Urothelium cell line (cell line): Measurements from ENCODE around the gene FAM50B.

Experiments used
- DNase-seq: peaks from one replicate; pipeline ENCODE4 v3.0.0; 2011; ENCODE audit warnings: low spot score, mixed read lengths
- FAIRE-seq: peaks from 2 replicates; lab custom pipeline; 2011; peaks lifted over from hg19 to GRCh38; lab: Jason Lieb, UNC

FAM50B gene, protein sequence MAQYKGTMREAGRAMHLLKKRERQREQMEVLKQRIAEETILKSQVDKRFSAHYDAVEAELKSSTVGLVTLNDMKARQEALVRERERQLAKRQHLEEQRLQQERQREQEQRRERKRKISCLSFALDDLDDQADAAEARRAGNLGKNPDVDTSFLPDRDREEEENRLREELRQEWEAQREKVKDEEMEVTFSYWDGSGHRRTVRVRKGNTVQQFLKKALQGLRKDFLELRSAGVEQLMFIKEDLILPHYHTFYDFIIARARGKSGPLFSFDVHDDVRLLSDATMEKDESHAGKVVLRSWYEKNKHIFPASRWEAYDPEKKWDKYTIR

DNA sequence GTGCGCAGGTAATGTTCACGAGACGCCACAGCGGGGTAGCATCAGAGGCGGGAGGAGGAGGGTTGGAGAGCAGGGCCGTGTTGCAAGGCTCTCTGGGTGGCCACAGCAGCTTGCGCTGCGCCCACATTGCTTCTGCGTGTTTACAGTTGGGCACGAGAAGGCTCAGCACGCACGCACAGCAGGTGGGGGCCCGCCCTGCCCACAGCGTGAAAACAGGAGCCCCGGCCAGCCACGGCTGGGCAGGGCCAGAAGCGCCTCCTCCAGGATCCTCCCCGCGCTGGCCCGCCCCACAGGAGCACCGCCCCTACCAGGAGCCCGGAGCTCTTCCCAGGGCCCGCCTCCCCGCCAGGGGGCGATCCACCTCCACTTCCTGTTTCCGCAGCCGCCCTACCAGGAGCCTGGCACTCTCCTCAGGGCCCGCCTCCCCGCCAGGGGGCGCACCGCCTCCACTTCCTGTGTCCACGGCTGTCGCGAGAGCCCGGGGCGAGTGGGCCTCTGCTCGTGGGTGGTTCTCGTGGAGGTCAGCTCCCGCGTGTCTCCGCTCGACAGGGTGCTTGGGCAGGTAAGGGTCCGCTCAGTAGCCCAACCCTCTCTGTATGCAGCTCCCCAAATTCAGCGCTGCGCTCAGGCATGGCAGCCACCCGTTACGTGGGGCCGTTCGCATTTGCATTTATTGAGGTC lies at the start of gene FAM50B:
FAM50B (plus strand) TSS at position 449 of the 681 bp plus-strand sequence. CDS start 439 bp downstream, outside the sequence.
- no peak for FAIRE-seq
- DNase-seq = no peak

DNA sequence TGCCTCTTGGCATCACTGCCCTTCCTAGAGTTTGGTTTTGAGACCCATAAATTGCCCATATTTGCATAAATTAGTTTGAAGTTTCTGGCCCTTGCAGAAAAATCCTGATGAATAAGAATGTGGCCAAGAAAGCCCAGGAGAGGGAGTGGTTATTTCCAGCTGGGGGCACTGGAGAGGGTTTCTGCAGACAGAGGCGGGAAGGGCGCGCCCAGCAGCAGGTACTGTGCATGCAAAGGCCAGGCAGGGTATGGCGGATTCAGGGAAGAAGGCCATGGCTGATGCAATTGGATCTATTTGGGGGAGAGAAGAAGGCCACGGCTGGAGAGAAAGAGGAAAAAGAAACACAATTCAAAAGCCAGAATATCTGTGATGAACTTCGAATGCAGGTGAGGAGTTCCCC lies 49.5 kb upstream of the FAM50B start:
- FAIRE-seq (no peak), DNase-seq (no peak)

DNA sequence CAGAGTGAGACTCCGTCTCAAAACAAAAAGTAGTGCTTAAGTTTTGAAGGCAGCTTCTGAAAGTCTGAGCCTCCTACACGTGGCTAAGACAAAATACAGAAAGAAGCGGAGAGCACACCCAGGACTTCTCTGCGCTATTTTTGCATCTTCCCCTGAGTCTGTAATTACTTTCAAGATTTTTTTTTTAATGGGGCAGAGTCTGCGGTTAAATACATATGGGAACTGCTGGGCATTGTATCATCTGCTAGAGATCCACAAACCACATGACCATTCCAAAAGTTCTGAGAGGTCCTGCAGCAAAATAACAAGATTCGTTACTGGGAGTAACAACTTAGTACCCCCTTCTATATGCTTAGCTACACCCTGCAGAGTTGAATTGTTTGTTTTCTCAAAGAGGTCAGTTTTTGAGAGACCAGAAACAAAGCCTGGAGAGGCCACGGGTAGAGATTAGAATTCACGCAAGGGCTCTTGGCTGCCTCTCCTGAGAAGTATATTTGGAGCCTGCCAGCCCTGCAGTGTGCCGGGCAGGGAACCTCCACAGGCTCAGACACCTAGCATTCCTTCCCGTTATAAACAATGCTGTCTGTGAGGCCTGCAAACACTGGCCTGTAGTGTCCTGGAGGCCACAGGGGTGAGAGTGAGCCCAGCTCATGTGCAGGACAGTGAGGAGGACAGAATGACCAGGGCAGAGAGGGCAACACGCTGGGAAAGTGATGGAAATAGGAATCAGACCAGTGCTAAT lies 48.2 kb upstream of the FAM50B start:
- FAIRE-seq (no peak), DNase-seq (no peak)

DNA sequence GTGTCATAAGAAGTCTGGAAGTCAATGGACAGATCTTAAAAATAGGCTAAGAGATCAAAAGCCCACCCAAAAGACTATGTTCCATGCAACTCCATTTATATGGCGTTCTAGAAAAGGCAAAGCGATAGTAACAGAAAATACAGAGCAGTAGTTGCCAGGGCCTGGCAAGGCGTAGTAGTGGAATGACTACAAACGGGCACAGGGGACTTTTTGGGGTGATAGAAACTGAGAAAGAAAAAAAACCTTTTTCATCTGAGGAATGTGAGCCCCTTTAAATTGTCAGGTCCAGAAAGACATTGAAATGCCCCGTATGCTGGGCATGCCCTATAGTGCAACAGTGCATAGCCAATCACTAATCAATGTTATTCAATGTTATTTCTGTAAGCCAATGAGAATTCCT lies 47.2 kb upstream of the FAM50B start:
- FAIRE-seq (no peak), DNase-seq (no peak)

DNA sequence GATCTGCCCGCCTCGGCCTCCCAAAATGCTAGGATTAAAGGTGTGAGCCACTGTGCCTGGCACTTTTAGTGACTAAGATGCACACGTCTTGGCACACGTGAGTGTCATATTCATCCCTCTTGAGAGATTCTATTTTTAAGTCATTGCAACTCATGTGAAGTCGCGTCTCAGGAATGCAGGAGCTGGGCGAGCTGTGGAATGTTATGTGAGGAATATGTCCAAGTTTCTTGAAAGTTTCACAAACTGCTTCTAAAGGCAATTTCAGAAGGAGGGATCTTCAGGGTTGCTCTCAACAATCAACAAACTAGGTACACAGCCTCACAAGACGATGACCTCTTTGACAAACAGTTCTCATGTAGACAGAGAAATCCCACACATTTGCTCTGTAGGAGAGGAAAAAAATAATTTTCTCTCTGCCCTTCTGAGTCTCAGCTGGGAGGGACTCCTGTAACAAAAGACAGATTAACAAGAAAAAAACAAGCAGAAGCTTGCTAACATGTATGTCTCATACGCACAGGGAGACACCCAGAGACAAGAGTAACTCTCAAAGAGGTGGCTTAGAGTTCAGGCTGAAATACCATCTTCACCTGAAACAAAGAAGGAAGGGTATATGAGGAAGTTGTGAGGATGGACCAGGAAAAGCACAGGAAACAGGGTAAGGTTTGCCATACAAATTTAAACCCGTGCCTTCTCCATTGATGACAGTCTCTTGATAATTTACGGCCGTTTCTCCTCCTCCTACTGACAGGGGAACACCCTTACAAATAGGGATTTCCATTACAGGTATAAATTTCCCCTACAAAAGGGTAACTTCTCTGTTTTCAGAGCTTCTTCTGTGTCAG lies 45.3 kb upstream of the FAM50B start:
- DNase-seq (peak; percentile 76), FAIRE-seq (no peak)

DNA sequence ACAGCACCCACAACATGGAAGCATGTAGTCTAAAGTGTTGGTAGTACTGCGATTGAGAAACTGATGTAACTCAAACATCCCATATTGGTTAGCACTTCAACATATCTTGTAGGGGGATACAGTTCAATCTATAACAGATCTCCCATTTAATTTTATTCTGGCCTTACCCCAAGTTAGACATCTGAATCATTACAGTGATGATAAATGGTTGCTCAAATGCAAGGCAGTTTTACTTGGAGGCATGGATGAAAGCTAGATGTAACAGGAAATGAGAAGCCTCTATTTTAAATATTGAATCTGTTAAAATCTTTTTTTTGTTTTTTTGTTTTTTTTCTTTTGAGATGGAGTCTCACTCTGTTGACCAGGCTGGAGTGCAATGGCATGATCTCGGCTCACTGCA lies 44.2 kb upstream of the FAM50B start:
- DNase-seq = no peak
- no peak for FAIRE-seq

DNA sequence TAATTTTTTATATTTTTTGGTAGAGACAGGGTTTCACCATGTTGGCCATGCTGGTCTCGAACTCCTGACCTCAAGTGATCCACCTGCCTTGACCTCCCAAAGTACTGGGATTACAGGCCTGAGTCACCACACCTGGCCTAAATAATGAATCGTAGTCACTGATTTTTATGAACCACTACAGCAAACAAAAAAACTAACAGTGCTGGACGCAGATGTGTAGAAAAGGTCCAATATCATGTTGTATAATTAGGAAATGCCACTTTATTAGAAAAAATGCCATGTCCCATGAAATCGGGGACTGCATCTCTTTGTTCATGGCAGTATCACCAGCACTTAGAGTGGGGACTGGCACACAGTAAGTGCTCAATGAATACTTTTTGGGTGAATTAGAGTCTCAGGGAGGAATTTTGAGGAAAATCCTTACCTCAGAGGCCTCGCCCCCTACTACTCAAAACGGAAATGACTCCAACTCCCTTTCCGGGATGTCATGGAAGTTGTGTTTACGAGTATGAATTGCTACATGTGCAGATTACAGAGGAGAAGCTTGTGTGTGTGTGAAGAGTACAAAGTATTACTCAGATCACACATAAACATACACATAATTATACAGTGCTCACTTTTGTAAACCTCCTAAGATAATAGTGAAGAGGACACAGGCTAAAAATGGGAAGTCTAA lies 43.6 kb upstream of the FAM50B start:
- DNase-seq (no peak), FAIRE-seq (no peak)

DNA sequence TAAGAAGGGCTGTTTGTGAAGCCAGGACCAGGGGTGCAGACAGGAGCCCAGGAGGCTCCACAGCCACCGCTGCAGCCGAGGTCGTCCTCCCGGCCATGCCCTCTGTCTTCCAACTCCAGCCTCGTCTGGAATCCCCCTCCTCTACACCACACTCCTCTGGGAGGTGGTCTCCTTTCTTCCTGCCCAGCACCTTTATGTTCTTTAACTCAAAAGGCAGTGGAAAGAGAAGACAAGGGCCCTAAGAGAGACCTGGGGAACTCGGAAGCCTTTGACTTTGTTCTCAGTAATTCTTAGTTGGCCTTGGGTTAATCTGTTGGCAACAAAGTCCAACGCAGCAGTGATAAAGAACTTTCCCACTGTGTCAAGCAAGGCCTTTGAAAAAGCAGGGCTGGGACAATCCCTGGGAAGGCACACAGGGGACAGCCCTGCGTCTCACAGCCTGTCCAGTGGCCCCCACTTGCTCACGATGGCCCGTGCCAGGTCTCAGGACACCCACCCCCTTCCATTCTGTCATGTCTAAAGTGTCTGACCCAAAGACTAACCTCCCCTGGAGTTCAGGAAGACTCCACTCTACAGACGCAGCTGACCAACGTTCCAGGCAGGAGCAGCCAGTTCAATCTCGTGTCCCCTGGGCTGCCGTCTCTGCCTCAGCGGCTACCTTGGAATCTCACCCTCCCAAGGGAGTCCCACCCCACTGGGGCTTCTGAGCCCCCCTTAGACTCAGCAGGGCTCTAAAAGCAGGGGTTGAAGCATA lies 42.8 kb upstream of the FAM50B start:
- DNase-seq (no peak), FAIRE-seq (no peak)

DNA sequence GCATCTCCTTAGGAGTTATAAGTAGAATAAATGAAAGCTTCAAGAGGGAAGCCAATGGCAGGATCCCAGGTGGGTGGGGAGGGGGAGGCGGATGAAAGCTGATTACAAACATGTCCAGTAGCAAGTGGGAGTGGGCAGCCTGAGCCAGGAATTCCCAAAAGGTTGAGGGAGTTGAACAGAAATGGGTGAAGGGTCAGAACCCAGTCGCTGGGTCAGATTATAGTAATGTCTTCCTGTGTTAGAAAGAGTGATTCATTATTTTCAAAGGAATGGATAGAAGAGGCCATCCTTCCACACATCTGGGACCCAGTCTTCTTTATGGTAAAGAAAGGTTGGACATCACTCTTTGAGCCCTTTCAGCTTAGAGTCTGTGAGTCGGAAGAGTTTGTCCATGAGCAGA lies 41.0 kb upstream of the FAM50B start:
- no peak for FAIRE-seq
- no peak for DNase-seq

DNA sequence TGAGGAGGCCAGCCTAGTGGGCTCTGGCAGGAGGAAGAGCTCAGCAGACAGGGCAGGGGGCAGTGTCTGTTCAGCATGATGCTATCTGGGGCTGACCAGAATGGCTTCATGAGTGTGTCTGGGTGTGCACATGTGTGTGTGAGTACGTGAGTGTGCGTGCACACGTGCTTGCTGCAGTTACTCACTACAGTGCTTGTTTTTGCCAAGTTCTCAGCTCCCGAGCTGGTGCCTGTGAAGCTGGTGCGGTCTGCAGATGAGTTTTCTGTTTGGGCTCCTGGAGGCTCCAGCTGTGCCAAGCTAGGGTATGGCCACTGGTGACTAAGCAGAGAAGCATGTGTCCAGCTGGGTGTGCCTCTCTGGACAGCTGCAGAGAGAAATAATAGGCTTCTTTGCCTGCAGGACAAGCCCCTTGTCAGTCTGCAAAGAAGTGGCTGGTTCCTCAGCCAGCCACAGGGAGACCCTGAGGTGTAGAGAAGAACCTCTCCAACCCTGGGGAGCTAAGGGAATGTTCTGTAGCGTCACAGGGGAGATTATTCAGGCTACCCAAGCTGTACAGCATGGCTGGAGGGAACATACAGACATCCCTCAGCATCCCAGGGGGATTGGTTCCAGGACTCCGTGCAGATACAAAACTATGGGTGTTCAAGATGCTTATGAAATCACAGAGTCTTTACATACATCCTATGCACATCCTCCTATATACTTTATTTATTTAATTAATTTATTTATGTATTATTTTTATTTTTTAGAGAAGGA lies 40.2 kb upstream of the FAM50B start:
- no peak for FAIRE-seq
- DNase-seq = peak; percentile 92

DNA sequence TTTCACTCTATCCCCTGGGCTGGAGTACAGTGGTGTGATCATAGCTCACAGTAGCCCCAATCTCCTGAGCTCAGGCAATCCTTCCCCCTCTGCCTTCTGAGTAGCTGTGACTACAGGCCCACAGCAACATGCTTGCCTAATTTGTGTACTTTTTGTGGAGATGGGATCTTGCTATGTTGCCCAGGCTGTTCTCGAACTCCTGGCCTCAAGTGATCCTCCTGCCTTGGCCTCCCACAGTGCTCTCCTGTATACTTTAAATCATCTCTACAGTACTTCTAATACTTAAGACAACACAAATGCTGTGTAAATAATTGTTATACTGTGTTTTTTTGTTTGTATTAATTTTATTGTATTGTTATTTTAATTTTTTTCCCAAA lies 39.7 kb upstream of the FAM50B start:
- FAIRE-seq = no peak
- no peak for DNase-seq

DNA sequence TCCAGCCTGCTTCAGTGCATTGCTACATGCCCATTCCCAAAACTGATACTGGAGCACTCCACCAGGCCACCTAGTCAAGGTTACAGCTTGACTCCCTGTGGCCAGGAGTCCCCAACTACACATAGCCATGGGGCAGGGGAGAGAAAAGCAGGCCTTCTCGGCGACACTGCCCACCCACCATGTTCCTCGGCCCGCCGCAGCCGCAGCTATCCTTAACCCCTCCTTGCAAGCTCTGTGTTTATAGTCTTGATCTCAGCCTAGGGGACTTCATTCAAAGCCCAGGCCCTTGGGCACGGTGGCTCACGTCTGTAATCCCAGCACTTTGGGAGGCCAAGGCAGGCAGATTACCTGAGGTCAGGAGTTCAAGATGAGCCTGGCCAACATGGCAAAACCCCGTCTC lies 39.2 kb upstream of the FAM50B start:
- FAIRE-seq = no peak
- DNase-seq = no peak

DNA sequence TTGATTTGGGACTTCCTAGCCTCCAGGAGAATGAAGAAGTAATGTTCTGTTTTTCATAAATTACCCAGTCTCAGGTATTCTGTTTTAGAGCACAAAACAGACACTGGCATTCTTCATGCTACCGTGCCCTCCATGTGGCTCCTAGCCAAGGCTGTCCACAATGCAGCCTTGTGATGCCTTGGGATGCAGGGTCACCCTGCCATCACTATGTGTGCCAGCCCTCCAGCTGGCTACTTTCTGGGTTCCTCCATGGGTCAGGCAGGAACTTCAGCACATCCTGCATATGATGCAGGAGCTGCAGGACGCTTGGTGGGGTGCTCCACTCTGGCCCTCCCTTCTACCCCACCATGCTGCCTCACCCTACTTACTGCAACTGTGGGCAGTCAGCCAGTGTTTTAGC lies 38.0 kb upstream of the FAM50B start:
- FAIRE-seq = no peak
- DNase-seq = no peak

DNA sequence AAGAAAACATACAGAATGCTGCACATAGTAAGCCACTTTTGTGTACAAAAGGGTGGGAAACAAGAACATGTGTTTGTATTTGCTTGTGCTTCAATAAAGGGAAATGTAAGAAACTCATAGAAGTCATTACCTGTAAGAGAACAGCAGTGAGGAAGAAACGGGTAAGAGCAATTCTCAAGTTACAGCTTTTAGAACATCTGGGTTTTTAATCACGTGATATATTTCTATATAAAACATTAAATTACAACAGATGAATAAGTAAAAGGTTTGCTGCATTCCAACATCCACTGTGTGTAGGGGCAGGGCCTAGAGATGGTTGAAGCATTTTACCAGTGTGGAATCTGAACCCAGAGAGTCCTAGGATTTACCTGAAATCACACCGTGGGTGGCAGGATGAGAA lies 36.6 kb upstream of the FAM50B start:
- FAIRE-seq = no peak
- DNase-seq = no peak

DNA sequence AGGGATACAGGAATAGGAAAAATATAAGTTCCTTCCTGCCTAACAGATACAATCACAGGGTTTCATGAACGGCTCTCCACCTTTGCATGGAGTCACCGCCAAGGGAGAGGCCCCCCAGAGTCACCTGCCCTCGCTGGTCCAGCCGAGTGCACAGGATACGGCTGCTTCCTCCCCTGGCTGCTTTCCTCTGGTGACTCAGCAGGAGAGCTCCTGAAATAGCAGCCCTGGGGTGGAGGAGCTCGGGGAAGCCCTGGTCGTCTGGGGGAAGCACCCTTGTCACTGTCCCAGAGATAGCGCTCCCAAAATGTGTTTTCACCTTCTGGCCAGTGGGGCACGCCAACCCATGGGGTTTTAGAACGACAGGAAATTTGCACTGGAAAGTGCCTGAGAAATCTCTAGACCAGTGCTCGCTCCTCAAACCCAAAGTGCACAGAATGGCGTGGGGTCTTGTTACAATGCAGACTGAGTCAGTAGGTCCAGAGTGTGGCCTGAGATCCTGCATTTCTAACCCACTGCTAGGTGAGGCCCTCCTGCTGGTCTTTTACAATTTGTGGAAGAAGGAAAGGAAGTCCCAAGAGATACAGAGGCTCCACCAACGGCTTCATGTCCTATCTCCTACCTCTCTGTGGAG lies 35.9 kb upstream of the FAM50B start:
- FAIRE-seq = no peak
- peak; percentile 85 for DNase-seq

DNA sequence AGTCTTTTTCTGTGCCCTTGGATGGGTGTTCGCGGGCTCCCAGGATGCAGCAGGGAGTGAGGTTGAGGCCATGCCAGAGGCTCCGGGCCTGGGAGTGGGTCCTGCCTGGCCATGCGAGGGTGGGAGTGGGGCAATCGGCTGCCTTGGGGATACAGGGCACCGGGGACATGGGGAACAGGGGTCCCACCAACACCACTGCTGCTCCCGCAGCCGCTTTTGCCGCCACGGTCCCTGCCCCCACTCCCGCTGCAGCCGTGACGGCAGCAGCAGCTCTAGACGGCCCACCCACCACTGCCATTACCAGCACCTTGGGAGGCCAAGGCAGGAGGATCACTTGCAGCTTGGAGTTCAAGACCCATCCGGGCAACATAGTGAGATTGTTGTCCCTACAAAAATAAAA lies 35.3 kb upstream of the FAM50B start:
- FAIRE-seq = no peak
- no peak for DNase-seq

DNA sequence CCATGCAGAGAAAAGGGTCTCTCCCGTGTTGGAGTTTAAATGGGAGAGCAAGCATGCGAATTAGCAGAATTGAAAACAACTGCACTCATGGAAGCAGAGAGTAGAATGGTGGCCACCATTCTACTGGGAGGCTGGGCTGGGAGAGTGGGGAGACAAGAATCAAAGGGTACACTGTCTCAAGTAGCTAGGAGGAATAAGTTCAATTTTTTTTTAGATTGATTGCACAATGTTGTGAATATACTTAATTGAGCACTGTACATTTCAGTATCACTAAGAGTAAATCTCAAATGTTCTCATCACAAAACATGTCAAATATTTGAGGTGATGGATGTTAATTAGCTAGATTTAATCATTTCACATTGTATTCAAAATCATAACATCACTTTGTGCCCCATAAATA lies 34.6 kb upstream of the FAM50B start:
- DNase-seq (no peak), FAIRE-seq (no peak)

DNA sequence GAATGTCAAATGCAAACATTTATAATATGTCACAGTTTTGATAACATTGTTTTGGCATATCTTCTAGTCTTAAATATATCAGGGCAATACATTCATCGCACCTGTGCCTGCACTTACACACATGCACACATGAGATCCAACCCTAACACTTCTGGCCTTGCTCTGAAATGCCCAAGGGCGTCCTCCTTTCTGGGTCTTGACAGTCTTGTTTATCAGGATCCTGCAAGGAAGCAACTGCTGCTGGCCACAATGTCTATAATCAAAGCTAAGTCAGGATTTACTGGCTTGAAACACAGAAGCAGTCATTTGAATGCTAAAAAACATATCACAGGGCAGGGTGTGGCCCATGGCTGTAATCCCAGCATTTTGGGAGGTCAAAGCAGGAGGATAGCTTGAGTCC lies 32.9 kb upstream of the FAM50B start:
- no peak for DNase-seq
- FAIRE-seq = no peak
